Ammon's horn (tissue), 1 donor: ENCODE data around the gene ATP5MG.

Experiments used
- DNase-seq: peaks from one replicate; pipeline ENCODE4 v3.0.0-alpha.2; 2016; ENCODE audit warnings: low spot score

Gene ATP5MG

GRCh38 chr11:118442908-118443589, 41.6 kb downstream of the ATP5MG start:
- DNase-seq, result no peak

- DNase-seq, result no peak
Observed at GRCh38 chr11:118443590-118444218, 42.3 kb downstream of the ATP5MG start.

- DNase-seq, result no peak
Observed at GRCh38 chr11:118447423-118447822, 46.0 kb downstream of the ATP5MG start.

GRCh38 chr11:118448294-118448693, 46.9 kb downstream of the ATP5MG start:
- DNase-seq, result no peak

GRCh38 chr11:118449316-118449918, 48.0 kb downstream of the ATP5MG start:
- no peak for DNase-seq

- no peak for DNase-seq
Observed at GRCh38 chr11:118450451-118450850, 49.0 kb downstream of the ATP5MG start.
